ENCODE measurements around the gene EDARADD. TPM values are rescaled to one million over a fixed set of nuclear protein-coding genes. Genes with fewer than 3 reads are reported as not detected.
A peak's percentile ranks its signal among the peaks of the same experiment; 100 is the strongest.

Gene EDARADD
- polyA plus RNA-seq, 4 donors, result 0.13 to 0.53 TPM; not detected in 2

DNA sequence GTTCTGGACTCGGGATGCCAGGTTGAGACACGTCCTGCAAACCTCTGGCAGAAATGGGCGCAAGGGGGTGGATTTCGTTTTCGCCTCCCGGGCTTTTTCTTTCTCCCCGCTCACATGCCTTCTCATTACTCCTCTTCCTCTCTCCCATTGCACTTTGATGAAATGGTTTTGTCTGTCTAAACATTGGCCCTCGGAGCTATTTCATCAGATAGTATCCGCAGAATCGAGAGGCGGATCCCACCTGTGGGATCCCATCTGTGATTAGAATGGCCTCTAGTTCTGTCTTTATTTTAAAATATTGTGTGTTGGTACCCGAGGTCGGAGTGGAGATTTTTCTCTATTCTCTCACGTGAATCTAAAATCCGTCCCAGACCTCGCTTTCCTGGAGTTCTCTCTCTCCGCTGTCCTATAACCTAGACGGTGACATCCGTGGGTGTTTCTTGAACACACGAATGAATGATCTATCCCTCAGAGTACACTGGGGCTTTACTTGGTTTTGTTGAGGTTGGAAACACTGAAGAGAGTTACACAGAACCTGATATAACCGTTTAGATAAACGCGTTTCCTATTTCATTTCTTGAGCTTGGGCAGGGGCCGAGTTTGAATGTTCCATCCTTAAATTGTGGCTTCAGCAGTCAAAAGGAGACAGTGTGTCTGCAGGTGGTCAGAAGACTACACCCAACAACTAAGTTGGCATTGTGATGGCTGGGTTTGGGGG is 2.0 kb downstream of the EDARADD start:
- no peak for FAIRE-seq
- 12 to 20% (median 19%) methylated on average over 24 of the region's 24 CpGs for WGBS, 3 donors
- Histone ChIP-seq H3K4me3 (ENCODE audit: low read depth in 1 of 3, low read length in 3 of 3) (peak overlapping the region in 2 of 3 donors; percentile 36 to 59), H3K9me3 (ENCODE audit: control insufficient read depth in 2 of 2, insufficient read depth in 1 of 2, low read depth in 1 of 2, low read length in 1 of 2) (no peaks in the 10 kb centered on the region), H3K4me1 (ENCODE audit: control insufficient read depth in 3 of 3, insufficient read depth in 2 of 3, low read depth in 1 of 3, low read length in 2 of 3) (peaks cover 0 to 3% (median 0%) of the 10 kb centered on the region in 3 donors), H3K27me3 (ENCODE audit: control insufficient read depth in 3 of 3, insufficient read depth in 3 of 3, low read length in 3 of 3) (peaks cover 0 to 47% (median 0%) of the 10 kb centered on the region in 3 donors), H3K36me3 (ENCODE audit: control insufficient read depth in 3 of 3, insufficient read depth in 2 of 3, low read depth in 1 of 3, low read length in 3 of 3) (no peaks in the 10 kb centered on the region), H3K27ac (ENCODE audit: low read depth in 1 of 3, low read length in 2 of 3) (no peak overlapping the region)
- DNase-seq, result no peak

DNA sequence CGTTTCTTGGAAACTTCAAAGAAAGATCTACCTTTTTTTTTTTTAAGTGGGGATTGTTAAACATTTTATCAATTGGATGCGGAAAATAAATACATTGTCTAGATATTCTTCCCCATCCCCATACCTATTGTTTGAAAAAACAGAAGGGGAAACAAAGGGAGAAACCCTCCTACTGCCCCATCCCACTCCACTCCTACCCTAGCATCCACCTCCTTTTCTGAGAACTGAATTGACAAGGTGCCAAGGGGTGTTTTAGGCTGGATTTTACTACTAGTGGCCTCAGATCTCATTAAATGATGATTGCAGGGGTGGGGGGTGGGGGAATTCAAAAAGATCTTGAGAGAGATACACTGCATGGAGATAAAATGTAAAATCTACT is 2.6 kb downstream of the EDARADD start:
- no peak overlapping the region for H3K4me3 ChIP-seq (ENCODE audit: low read depth in 1 of 3, low read length in 3 of 3)
- FAIRE-seq (no peak), DNase-seq (no peak)
- H3K4me1 ChIP-seq (ENCODE audit: control insufficient read depth in 3 of 3, insufficient read depth in 2 of 3, low read depth in 1 of 3, low read length in 2 of 3), result peaks cover 0 to 3% (median 0%) of the 10 kb centered on the region in 3 donors
- H3K36me3 ChIP-seq (ENCODE audit: control insufficient read depth in 3 of 3, insufficient read depth in 2 of 3, low read depth in 1 of 3, low read length in 3 of 3), result no peaks in the 10 kb centered on the region
- no peaks in the 10 kb centered on the region for H3K9me3 ChIP-seq (ENCODE audit: control insufficient read depth in 2 of 2, insufficient read depth in 1 of 2, low read depth in 1 of 2, low read length in 1 of 2)
- peaks cover 0 to 47% (median 0%) of the 10 kb centered on the region in 3 donors for H3K27me3 ChIP-seq (ENCODE audit: control insufficient read depth in 3 of 3, insufficient read depth in 3 of 3, low read length in 3 of 3)
- WGBS, 3 donors, result 73 to 79% (median 79%) methylated on average over 2 of the region's 2 CpGs
- H3K27ac ChIP-seq (ENCODE audit: low read depth in 1 of 3, low read length in 2 of 3), result no peak overlapping the region

DNA sequence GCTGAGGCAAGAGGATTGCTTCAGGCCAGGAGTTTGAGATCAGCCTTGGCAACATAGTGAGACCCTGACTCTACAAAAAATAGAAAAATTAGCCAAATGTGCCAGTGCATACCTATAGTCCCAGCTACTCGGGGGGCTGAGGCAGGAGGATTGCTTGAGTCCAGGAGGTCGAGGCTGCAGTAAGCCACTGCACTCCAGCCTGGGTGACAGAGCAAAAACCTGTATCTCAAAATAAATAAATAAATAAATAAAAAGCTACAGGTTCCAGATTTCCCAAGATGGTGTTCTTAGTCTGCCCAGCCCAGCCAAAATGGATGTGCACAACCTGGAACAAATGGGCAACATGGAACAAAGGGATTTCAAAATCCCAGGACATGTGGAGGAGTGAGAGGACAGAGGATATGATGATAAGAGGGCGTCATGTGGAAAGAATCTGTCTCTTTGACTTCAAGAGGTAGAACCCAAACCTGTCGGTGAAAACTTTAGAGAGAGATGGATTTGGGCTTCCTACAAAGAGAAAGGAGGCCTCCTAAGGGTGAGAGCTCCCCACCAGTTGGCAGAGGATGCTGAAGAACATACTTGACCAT is 3.2 kb downstream of the EDARADD start:
- Histone ChIP-seq H3K9me3 (ENCODE audit: control insufficient read depth in 2 of 2, insufficient read depth in 1 of 2, low read depth in 1 of 2, low read length in 1 of 2) (no peaks in the 10 kb centered on the region), H3K4me3 (ENCODE audit: low read depth in 1 of 3, low read length in 3 of 3) (no peak overlapping the region), H3K36me3 (ENCODE audit: control insufficient read depth in 3 of 3, insufficient read depth in 2 of 3, low read depth in 1 of 3, low read length in 3 of 3) (no peaks in the 10 kb centered on the region), H3K4me1 (ENCODE audit: control insufficient read depth in 3 of 3, insufficient read depth in 2 of 3, low read depth in 1 of 3, low read length in 2 of 3) (peaks cover 0 to 3% (median 0%) of the 10 kb centered on the region in 3 donors), H3K27me3 (ENCODE audit: control insufficient read depth in 3 of 3, insufficient read depth in 3 of 3, low read length in 3 of 3) (peaks cover 0 to 47% (median 0%) of the 10 kb centered on the region in 3 donors), H3K27ac (ENCODE audit: low read depth in 1 of 3, low read length in 2 of 3) (no peak overlapping the region)
- FAIRE-seq (no peak), DNase-seq (no peak)
- 83 to 89% (median 85%) methylated on average over 4 of the region's 4 CpGs for WGBS, 3 donors

DNA sequence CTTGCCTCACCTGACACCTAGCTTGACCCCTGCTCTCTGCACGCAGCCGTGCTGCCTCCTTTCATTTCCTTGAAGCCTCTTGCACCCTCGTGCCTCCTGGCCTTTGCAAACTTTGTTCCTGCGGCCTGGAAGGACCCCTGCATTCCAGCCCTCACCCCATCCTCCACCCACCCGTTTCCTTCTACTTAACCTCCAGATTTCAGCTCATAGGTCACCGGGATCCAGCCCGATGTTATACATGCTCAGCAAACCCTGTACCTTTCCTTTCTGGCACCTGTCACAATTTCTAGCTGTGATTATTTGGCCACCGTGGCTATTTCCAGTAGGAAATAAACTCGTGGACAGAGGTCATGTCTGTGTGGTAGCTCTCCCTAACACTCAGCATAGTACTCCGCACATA is 4.5 kb downstream of the EDARADD start:
- no peaks in the 10 kb centered on the region for H3K36me3 ChIP-seq (ENCODE audit: control insufficient read depth in 3 of 3, insufficient read depth in 2 of 3, low read depth in 1 of 3, low read length in 3 of 3)
- DNase-seq, result peak in 1 of 2 donors; percentile 26
- H3K4me1 ChIP-seq (ENCODE audit: control insufficient read depth in 3 of 3, insufficient read depth in 2 of 3, low read depth in 1 of 3, low read length in 2 of 3), result peaks cover 0 to 3% (median 0%) of the 10 kb centered on the region in 3 donors
- 35 to 63% (median 52%) methylated on average over 10 of the region's 10 CpGs for WGBS, 3 donors
- no peaks in the 10 kb centered on the region for H3K9me3 ChIP-seq (ENCODE audit: control insufficient read depth in 2 of 2, insufficient read depth in 1 of 2, low read depth in 1 of 2, low read length in 1 of 2)
- FAIRE-seq, result no peak
- H3K4me3 ChIP-seq (ENCODE audit: low read depth in 1 of 3, low read length in 3 of 3), result no peak overlapping the region
- H3K27ac ChIP-seq (ENCODE audit: low read depth in 1 of 3, low read length in 2 of 3), result no peak overlapping the region
- peaks cover 0 to 47% (median 0%) of the 10 kb centered on the region in 3 donors for H3K27me3 ChIP-seq (ENCODE audit: control insufficient read depth in 3 of 3, insufficient read depth in 3 of 3, low read length in 3 of 3)

DNA sequence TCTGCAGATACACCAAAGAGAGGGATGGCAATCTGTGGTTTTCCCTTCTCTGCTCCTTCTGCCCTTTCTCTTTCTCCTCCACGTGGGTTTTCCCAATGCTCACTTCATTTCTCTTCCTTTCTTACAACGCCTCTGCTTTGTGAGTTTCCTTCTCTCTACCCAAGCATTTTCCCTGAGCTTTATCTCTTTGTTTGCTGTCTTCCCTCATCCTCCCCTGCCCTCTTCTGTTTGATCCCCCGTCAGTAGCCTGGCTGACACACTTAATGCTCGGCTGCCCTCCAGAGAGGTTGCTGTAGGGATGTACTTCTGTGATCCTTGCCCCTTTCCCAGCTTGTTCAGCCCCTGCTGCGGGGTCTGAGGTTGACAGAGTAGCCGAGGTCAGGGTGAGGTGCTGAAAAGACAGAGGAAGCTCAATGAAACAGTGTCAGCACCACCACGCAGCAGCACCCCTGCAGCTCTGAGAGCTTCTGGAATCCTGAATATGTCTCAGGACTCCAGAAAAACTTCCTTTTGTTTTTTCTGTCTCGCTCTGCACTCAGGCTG is 6.0 kb downstream of the EDARADD start:
- 69 to 77% (median 74%) methylated on average over 8 of the region's 8 CpGs for WGBS, 3 donors
- FAIRE-seq (no peak), DNase-seq (no peak)
- Histone ChIP-seq H3K4me3 (ENCODE audit: low read depth in 1 of 3, low read length in 3 of 3) (no peak overlapping the region), H3K4me1 (ENCODE audit: control insufficient read depth in 3 of 3, insufficient read depth in 2 of 3, low read depth in 1 of 3, low read length in 2 of 3) (peaks cover 0 to 3% (median 0%) of the 10 kb centered on the region in 3 donors), H3K9me3 (ENCODE audit: control insufficient read depth in 2 of 2, insufficient read depth in 1 of 2, low read depth in 1 of 2, low read length in 1 of 2) (no peaks in the 10 kb centered on the region), H3K27me3 (ENCODE audit: control insufficient read depth in 3 of 3, insufficient read depth in 3 of 3, low read length in 3 of 3) (peaks cover 0 to 38% (median 0%) of the 10 kb centered on the region in 3 donors), H3K27ac (ENCODE audit: low read depth in 1 of 3, low read length in 2 of 3) (no peak overlapping the region), H3K36me3 (ENCODE audit: control insufficient read depth in 3 of 3, insufficient read depth in 2 of 3, low read depth in 1 of 3, low read length in 3 of 3) (no peaks in the 10 kb centered on the region)

DNA sequence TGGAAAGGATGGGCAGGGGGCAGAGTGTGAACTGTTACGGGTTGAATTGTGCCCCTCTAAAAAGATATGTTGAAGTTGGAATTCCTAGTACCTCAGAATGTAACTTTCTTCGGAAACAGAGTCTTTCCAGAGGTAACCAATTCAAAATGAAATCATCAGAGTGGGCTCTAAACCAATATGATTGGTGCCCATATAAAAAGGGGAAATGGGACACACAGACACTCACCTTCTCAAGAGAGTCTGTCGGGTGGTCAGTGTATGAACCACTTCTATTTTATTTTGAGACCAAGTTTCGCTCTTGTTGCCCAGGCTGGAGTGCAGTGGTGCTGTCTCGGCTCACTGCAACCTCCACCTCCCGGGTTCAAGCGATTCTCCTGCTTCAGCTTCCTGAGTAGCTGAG is 7.6 kb downstream of the EDARADD start:
- 91 to 96% (median 93%) methylated on average over 7 of the region's 7 CpGs for WGBS, 3 donors
- no peak overlapping the region for H3K27ac ChIP-seq (ENCODE audit: low read depth in 1 of 3, low read length in 2 of 3)
- H3K27me3 ChIP-seq (ENCODE audit: control insufficient read depth in 3 of 3, insufficient read depth in 3 of 3, low read length in 3 of 3), result peaks cover 0 to 24% (median 0%) of the 10 kb centered on the region in 3 donors
- H3K4me1 ChIP-seq (ENCODE audit: control insufficient read depth in 3 of 3, insufficient read depth in 2 of 3, low read depth in 1 of 3, low read length in 2 of 3), result no peaks in the 10 kb centered on the region
- H3K4me3 ChIP-seq (ENCODE audit: low read depth in 1 of 3, low read length in 3 of 3), result no peak overlapping the region
- no peaks in the 10 kb centered on the region for H3K36me3 ChIP-seq (ENCODE audit: control insufficient read depth in 3 of 3, insufficient read depth in 2 of 3, low read depth in 1 of 3, low read length in 3 of 3)
- FAIRE-seq (no peak), DNase-seq (no peak)
- no peaks in the 10 kb centered on the region for H3K9me3 ChIP-seq (ENCODE audit: control insufficient read depth in 2 of 2, insufficient read depth in 1 of 2, low read depth in 1 of 2, low read length in 1 of 2)

DNA sequence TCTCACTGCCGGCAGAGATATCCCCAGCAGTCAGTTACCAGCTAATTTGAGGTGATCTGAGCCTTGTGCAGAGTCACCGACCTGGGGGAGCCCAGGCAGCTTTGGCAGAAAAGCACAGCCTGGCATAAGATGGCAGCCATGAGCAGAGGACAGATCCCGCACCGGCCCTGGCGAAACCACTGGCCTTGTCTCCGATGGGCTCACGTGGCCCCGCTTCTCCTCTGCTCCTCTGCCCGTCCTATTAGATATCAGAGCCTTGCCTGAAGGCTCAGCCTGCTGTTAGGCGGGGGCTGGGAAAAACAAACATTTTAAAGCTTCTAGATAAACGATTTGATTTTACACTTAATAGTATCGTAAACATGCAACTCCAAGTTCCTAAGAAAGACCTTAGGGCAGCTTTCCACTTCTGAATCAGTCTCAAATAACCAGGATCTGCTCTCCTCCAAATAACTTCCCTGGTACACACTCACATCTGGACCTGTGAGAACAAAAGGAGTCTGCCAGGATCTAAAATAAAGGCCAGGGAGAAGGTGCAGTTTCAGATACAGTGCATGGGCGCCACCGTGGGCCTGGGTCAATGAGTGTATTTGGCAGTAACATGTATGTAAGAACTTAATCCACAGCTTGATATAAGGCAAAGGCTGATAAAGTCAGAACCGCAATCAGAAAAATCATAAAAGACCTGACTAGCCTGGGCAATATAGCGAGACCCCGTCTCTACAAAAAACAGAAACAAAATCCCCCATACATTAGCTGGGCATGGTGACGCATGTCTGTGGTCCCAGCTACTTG is 10.0 kb downstream of the EDARADD start:
- H3K27ac ChIP-seq (ENCODE audit: low read depth in 1 of 3, low read length in 2 of 3), result no peak overlapping the region
- peaks cover 0 to 7% (median 0%) of the 10 kb centered on the region in 3 donors for H3K27me3 ChIP-seq (ENCODE audit: control insufficient read depth in 3 of 3, insufficient read depth in 3 of 3, low read length in 3 of 3)
- FAIRE-seq (no peak), DNase-seq (no peak)
- no peaks in the 10 kb centered on the region for H3K36me3 ChIP-seq (ENCODE audit: control insufficient read depth in 3 of 3, insufficient read depth in 2 of 3, low read depth in 1 of 3, low read length in 3 of 3)
- 45 to 68% (median 60%) methylated on average over 18 of the region's 18 CpGs for WGBS, 3 donors
- H3K4me3 ChIP-seq (ENCODE audit: low read depth in 1 of 3, low read length in 3 of 3), result no peak overlapping the region
- H3K9me3 ChIP-seq (ENCODE audit: control insufficient read depth in 2 of 2, insufficient read depth in 1 of 2, low read depth in 1 of 2, low read length in 1 of 2), result no peaks in the 10 kb centered on the region
- no peaks in the 10 kb centered on the region for H3K4me1 ChIP-seq (ENCODE audit: control insufficient read depth in 3 of 3, insufficient read depth in 2 of 3, low read depth in 1 of 3, low read length in 2 of 3)

DNA sequence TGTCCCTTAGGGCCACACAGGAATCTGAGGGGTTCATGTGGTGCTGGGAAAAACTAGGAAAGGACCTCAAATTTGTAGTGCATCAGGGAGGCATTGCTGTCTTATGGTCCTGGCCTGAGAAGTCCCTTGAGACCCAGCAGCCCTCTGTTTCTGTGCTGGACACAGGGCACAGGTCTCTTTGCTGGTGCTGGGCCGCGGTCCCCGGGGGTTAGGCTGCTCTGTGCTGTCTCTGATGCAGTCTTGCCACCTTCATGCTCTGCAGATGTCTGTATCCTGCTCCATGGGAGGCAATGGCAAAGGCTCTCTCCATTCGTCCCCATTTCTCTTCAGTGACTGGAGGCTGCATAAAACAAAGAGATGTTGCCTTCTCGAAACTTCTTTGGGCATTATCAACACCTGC is 13.0 kb downstream of the EDARADD start:
- H3K9me3 ChIP-seq (ENCODE audit: control insufficient read depth in 2 of 2, insufficient read depth in 1 of 2, low read depth in 1 of 2, low read length in 1 of 2), result no peaks in the 10 kb centered on the region
- no peaks in the 10 kb centered on the region for H3K4me1 ChIP-seq (ENCODE audit: control insufficient read depth in 3 of 3, insufficient read depth in 2 of 3, low read depth in 1 of 3, low read length in 2 of 3)
- H3K27ac ChIP-seq (ENCODE audit: low read depth in 1 of 3, low read length in 2 of 3), result no peak overlapping the region
- 87 to 92% (median 87%) methylated on average over 5 of the region's 5 CpGs for WGBS, 3 donors
- H3K36me3 ChIP-seq (ENCODE audit: control insufficient read depth in 3 of 3, insufficient read depth in 2 of 3, low read depth in 1 of 3, low read length in 3 of 3), result no peaks in the 10 kb centered on the region
- H3K4me3 ChIP-seq (ENCODE audit: low read depth in 1 of 3, low read length in 3 of 3), result no peak overlapping the region
- H3K27me3 ChIP-seq (ENCODE audit: control insufficient read depth in 3 of 3, insufficient read depth in 3 of 3, low read length in 3 of 3), result no peaks in the 10 kb centered on the region
- DNase-seq, result no peak
- FAIRE-seq, result no peak

Measured in small intestine (tissue), 7 donors.